Activated naive CD4-positive, alpha-beta T cell treated with anti-CD3 and anti-CD28 coated beads, Interleukin-2, amount 50 U/mL, for 72 hours (primary cell): ENCODE data around the gene STK38. TPM values are rescaled to one million over a fixed set of nuclear protein-coding genes. Genes with fewer than 3 reads are reported as not detected.
"Not testable (repeated sequence)": the region's sequence is repeated elsewhere in the genome, so short reads cannot be mapped to it uniquely, and the experiment has no call there.

Experiments
- ATAC-seq, 2 donors: fragments of 150-1000 bp; cut with Tn5 transposase; 2 replicates each; pipeline ENCODE4 v1.10.0; 2021; ENCODE audit warnings: mild to moderate bottlenecking in 2 of 2, moderate library complexity in 2 of 2
- DNase-seq, 2 donors: peaks; one replicate each; pipeline ENCODE4 v3.0.0; 2021 to 2022; ENCODE audit warnings: low spot score in 2 of 2
- H3K27ac Mint-ChIP-seq, 2 donors: one replicate each; pipeline ENCODE4 v1.8.0; 2022; ENCODE audit warnings: mild to moderate bottlenecking in 2 of 2, mixed read lengths in 2 of 2
- H3K36me3 Mint-ChIP-seq, 2 donors: one replicate each; pipeline ENCODE4 v1.8.0; 2022; ENCODE audit warnings: mixed read lengths in 2 of 2
- H3K9me3 Mint-ChIP-seq, 2 donors: one replicate each; pipeline ENCODE4 v1.8.0; 2022; ENCODE audit warnings: mixed read lengths in 2 of 2
- total RNA-seq, 2 donors: library from RNA; stranded (reverse); gene quantifications; one replicate each; pipeline ENCODE4 v1.2.3, GENCODE V29; 2022

STK38 gene
- total RNA-seq = 10 to 100 TPM; 25.7 to 27.3 TPM

- ATAC-seq = peak; percentile 88 to 93
- Mint-ChIP-seq H3K36me3 (peaks cover 13 to 14% of the 10 kb centered on the region in 2 donors), H3K27ac (peak within 1 kb of the TSS; percentile 97 to 99), H3K9me3 (no peaks in the 10 kb centered on the region)
- peak; percentile 90 to 91 for DNase-seq
Observed at GRCh38 chr6:36546920-36547645, at the start of gene STK38. STK38 (minus strand) TSS chr6:36547479; CDS start chr6:36540202, 7,277 bp downstream.

DNA sequence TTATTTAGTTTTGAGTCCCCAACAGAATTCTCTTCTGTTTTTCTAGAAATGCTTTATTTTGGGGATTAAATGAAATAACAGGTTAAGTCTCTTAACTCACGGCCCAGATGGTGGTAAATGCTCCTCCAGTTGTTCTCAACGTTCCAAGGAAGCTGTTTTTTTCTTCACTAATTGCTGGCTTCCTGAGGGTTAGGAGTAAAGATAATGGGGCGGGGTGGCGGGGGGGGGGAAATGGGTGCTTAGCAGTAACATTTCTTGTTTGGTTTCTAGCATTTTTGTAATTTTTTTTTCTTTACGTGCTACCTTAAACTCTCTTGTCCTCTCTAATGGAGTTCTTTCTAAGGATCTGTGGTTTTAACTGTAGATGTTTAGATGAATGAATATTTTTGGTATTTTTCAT is 49.1 kb upstream of the STK38 start:
- peaks cover 65 to 75% of the 10 kb centered on the region in 2 donors for H3K36me3 Mint-ChIP-seq
- H3K27ac Mint-ChIP-seq = peak overlapping the region; percentile 98 to 100
- DNase-seq (no peak), ATAC-seq (no peak)
- no peaks in the 10 kb centered on the region for H3K9me3 Mint-ChIP-seq

GRCh38 chr6:36594816-36595643 is 47.8 kb upstream of the STK38 start:
- no peak for ATAC-seq
- Mint-ChIP-seq H3K27ac (peak overlapping the region; percentile 98 to 100), H3K36me3 (peaks cover 60 to 62% of the 10 kb centered on the region in 2 donors), H3K9me3 (no peaks in the 10 kb centered on the region)
- DNase-seq = no peak

GRCh38 chr6:36594029-36594815 is 46.9 kb upstream of the STK38 start, which contains the start of gene SRSF3:
SRSF3 (plus strand) TSS chr6:36594362; CDS start chr6:36596763, 2,401 bp downstream.
- ATAC-seq = peak; percentile 94 to 95
- H3K27ac Mint-ChIP-seq = peak within 1 kb of the TSS; percentile 98 to 100
- H3K36me3 Mint-ChIP-seq = peaks cover 52 to 54% of the 10 kb centered on the region in 2 donors

GRCh38 chr6:36593569-36594028 is 46.3 kb upstream of the STK38 start:
- peak; percentile 53 to 70 for DNase-seq

More at GRCh38 chr6:36594029-36594815, 46.9 kb upstream of the STK38 start, which contains the start of gene SRSF3:
- H3K9me3 Mint-ChIP-seq = no peaks in the 10 kb centered on the region
- peak; percentile 94 to 98 for DNase-seq

DNA sequence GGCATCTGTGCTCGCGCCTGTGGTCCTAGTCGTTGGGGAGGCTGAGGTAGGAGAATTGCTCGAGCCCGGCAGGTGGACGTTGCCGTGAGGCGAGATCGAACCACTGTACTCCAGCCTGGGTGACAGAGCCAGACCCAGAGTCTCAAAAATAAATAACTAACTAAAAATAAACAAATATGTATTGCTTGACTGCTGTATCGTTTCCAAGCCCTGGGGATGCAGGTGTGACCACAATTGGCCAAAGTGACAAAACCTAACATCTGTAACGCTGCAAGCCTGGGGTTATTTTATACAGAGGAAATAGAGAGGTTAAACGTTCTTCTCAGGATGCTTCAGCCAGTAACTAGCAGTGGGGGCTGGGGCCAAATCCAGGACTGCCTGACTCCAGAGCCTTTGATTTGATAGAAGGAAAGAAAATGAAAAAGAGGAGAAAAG is 45.0 kb upstream of the STK38 start:
- H3K27ac Mint-ChIP-seq = peak overlapping the region; percentile 98 to 100
- DNase-seq = no peak
- no peak for ATAC-seq
- H3K36me3 Mint-ChIP-seq = peaks cover 34% of the 10 kb centered on the region in 2 donors
- H3K9me3 Mint-ChIP-seq = no peaks in the 10 kb centered on the region

More at GRCh38 chr6:36593569-36594028, 46.3 kb upstream of the STK38 start:
- peak overlapping the region; percentile 98 to 100 for H3K27ac Mint-ChIP-seq
- peaks cover 46 to 48% of the 10 kb centered on the region in 2 donors for H3K36me3 Mint-ChIP-seq
- ATAC-seq = peak; percentile 39 to 50
- no peaks in the 10 kb centered on the region for H3K9me3 Mint-ChIP-seq

GRCh38 chr6:36590237-36590636 is 43.0 kb upstream of the STK38 start:
- DNase-seq (no peak), ATAC-seq (no peak)
- no peaks in the 10 kb centered on the region for H3K9me3 Mint-ChIP-seq
- H3K27ac Mint-ChIP-seq = no peak overlapping the region
- H3K36me3 Mint-ChIP-seq = peaks cover 14% of the 10 kb centered on the region in 2 donors

DNA sequence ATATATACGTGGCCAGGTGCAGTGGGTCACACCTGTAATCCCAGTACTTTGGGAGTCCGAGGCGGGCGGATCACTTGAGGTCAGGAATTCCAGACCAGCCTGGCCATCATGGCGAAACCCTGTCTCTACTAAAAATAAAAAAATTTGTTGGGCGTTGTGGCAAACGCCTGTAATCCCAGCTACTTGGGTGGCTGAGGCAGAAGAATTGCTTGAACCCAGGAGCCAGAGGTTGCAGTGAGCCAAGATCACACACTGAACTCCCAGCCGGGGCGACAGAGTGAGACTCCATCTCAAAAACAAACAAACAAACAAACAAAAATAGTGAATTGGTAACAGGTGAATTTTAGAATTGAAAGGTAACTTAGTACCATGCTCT is 41.7 kb upstream of the STK38 start:
- H3K9me3 Mint-ChIP-seq, H3K36me3 Mint-ChIP-seq, DNase-seq, H3K27ac Mint-ChIP-seq, ATAC-seq: not testable (repeated sequence)

DNA sequence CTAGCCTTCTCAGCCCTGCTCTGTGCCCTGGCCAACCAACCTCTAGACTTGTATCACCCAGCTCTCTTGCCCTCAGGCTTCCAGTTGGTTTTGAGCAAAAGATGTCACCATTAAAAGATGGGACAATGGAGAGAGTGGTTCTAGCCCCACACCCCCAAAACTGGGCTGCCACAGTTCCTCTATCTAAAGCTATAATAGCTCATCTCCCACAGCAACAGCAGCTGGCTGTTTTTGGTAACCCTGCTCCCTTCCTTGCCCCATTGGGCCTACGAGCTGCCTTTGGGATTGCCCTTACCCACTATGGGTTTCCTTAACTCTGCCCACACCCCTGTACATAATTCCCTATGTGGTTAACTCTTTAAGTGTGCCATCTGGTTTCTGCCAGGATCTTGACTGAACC is 39.3 kb upstream of the STK38 start:
- ATAC-seq = no peak
- no peaks in the 10 kb centered on the region for H3K9me3 Mint-ChIP-seq
- no peak overlapping the region for H3K27ac Mint-ChIP-seq
- DNase-seq = no peak
- no peaks in the 10 kb centered on the region for H3K36me3 Mint-ChIP-seq

- DNase-seq = no peak
- H3K36me3 Mint-ChIP-seq = no peaks in the 10 kb centered on the region
- no peak for ATAC-seq
- H3K9me3 Mint-ChIP-seq = no peaks in the 10 kb centered on the region
- no peak overlapping the region for H3K27ac Mint-ChIP-seq
Observed at GRCh38 chr6:36581716-36582115, 34.4 kb upstream of the STK38 start.

GRCh38 chr6:36580184-36580526 is 32.9 kb upstream of the STK38 start:
- ATAC-seq (no peak), DNase-seq (no peak)
- Mint-ChIP-seq H3K36me3 (no peaks in the 10 kb centered on the region), H3K27ac (no peak overlapping the region), H3K9me3 (no peaks in the 10 kb centered on the region)

- no peak for ATAC-seq
- no peaks in the 10 kb centered on the region for H3K36me3 Mint-ChIP-seq
- H3K9me3 Mint-ChIP-seq = no peaks in the 10 kb centered on the region
- peak overlapping the region in 1 of 2 donors; percentile 5 for H3K27ac Mint-ChIP-seq
- no peak for DNase-seq
Observed at GRCh38 chr6:36578431-36578830, 31.2 kb upstream of the STK38 start.

GRCh38 chr6:36578030-36578429 is 30.8 kb upstream of the STK38 start:
- no peak for DNase-seq
- H3K36me3 Mint-ChIP-seq = no peaks in the 10 kb centered on the region
- no peaks in the 10 kb centered on the region for H3K9me3 Mint-ChIP-seq
- peak overlapping the region in 1 of 2 donors; percentile 2 for H3K27ac Mint-ChIP-seq
- no peak for ATAC-seq

- DNase-seq (no peak), ATAC-seq (no peak)
- no peak overlapping the region for H3K27ac Mint-ChIP-seq
- H3K36me3 Mint-ChIP-seq = no peaks in the 10 kb centered on the region
- no peaks in the 10 kb centered on the region for H3K9me3 Mint-ChIP-seq
Observed at GRCh38 chr6:36577301-36577700, 30.0 kb upstream of the STK38 start.

DNA sequence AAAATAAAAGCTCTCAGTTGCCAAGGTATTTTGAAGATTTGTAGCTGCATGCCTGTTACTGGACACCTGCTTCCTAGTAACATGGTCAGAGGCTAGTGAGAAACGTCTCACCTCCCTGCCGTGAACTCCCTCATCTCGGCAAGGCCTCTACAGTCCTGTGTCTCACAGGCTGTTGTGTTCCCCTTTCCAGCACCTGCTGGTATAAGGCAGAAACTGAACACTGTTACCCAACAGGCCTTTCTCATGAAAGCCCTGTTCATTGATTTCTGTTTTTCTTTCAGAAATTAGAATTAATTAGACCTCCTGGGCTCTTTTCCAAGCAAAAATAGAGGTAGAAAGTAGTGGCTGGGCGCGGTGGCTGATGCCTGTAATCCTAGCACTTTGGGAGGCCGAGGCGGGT is 29.3 kb upstream of the STK38 start:
- H3K9me3 Mint-ChIP-seq = no peaks in the 10 kb centered on the region
- no peak overlapping the region for H3K27ac Mint-ChIP-seq
- DNase-seq (no peak), ATAC-seq (no peak)
- no peaks in the 10 kb centered on the region for H3K36me3 Mint-ChIP-seq

DNA sequence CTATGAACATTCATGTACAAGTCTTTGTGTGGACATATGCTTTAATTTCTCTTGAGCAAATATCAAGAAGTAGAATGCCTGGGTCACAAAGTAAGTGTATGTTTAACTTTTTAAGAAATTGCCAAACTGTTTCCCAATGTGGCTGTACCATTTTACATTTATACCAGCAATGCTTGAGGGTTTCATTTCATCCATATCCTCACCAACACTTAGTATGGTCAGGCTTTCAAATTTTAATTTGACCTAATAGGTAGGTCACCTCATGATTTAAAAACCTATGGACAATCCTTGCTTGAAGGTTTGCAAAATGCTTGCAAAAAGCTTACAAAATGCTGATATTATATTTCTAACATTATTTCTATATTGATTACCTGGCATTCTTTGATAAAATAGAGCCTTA is 27.4 kb upstream of the STK38 start:
- no peak for ATAC-seq
- no peak for DNase-seq
- Mint-ChIP-seq H3K36me3 (no peaks in the 10 kb centered on the region), H3K9me3 (no peaks in the 10 kb centered on the region), H3K27ac (no peak overlapping the region)
